Esophagus squamous epithelium (tissue), 5 donors: ENCODE data around the gene CXCL17. TPM values are rescaled to one million over a fixed set of nuclear protein-coding genes. Genes with fewer than 3 reads are reported as not detected.
"Not testable (repeated sequence)": the region's sequence is repeated elsewhere in the genome, so short reads cannot be mapped to it uniquely, and the experiment has no call there.

Source experiments
- DNase-seq: peaks from one replicate; lab custom pipeline; 2025; lab: John Stamatoyannopoulos, UW
- H3K27ac ChIP-seq, 4 donors: fragments of 200-600 bp; sonication (generic); one replicate each; pipeline ENCODE4 v1.5.1; 2016 to 2019; ENCODE audit warnings: mild to moderate bottlenecking in 1 of 4
- H3K27me3 ChIP-seq, 4 donors: fragments of 200-600 bp; sonication (generic); 1 replicate in 3 of 4; 2 replicates in 1 of 4; pipeline versions ENCODE4 v1.5.1 to v1.6.0; 2017 to 2021; ENCODE audit warnings: antibody characterized with exemption in 1 of 4
- H3K36me3 ChIP-seq, 3 donors: fragments of 200-600 bp; sonication (generic); one replicate each; pipeline ENCODE4 v1.5.1; 2016 to 2019
- H3K4me1 ChIP-seq, 3 donors: fragments of 200-600 bp; sonication (generic); one replicate each; pipeline ENCODE4 v1.5.1; 2017 to 2019
- H3K4me3 ChIP-seq, 4 donors: fragments of 200-600 bp; sonication (generic); 1 replicate in 3 of 4; 2 replicates in 1 of 4; pipeline ENCODE4 v1.5.1; 2016 to 2019; ENCODE audit warnings: mild to moderate bottlenecking in 2 of 4, moderate library complexity in 1 of 4
- H3K9me3 ChIP-seq, 3 donors: fragments of 200-600 bp; sonication (generic); one replicate each; pipeline ENCODE4 v1.5.1; 2016 to 2019
- CTCF ChIP-seq, 6 experiments: fragments of 450-650 bp in 4 of 6; fragments of 200-600 bp in 2 of 6; sonication (generic) in 2 of 6; IDR thresholded peaks; one replicate each; pipeline ENCODE4 v1.5.1; 2016 to 2019; ENCODE audit warnings: antibody characterized with exemption in 6 of 6, mild to moderate bottlenecking in 4 of 6, moderate library complexity in 4 of 6
- POLR2A ChIP-seq, 4 donors: fragments of 450-650 bp; IDR thresholded peaks; one replicate each; pipeline ENCODE4 v1.6.1; 2017; ENCODE audit warnings: antibody characterized with exemption in 4 of 4, mild to moderate bottlenecking in 4 of 4, moderate library complexity in 3 of 4
- WGBS, 2 donors: methylation state at CpG; one replicate each; pipeline ENCODE4 v1.1.5; 2018; 5-methylcytosine and 5-hydroxymethylcytosine counted together
- intact Hi-C: fragments of 100-400 bp; cut with DNase I; formaldehyde crosslinking; loops from one replicate; pipeline ENCODE4 v1.15.0; 2022
- total RNA-seq, 4 donors: library from RNA; depleted of rRNA; stranded (reverse); fragments of >200 nt; gene quantifications; one replicate each; pipeline ENCODE4 v1.1.0, GENCODE V29; 2016
- donor health status: DM: yes; HTN: yes; CAD: no.

The CXCL17 gene
- total RNA-seq, 4 donors from 2014 or later, result 19.3 to 97.7 (median 33.8) TPM

- no peak for TF ChIP-seq POLR2A (IDR thresholded peaks at IDR 0.05)
- no peak for TF ChIP-seq CTCF (IDR thresholded peaks at IDR 0.05)
- DNase-seq, result no peak
- peaks cover 0 to 29% (median 0%) of the 10 kb centered on the region in 3 donors for H3K4me1 ChIP-seq
- 66 to 80% methylated on average over 4 to 5 of the region's 5 CpGs for WGBS, 2 donors
- intact Hi-C loops, result no loop called here
- no peak overlapping the region for H3K27ac ChIP-seq
- H3K9me3 ChIP-seq, result no peaks in the 10 kb centered on the region
- H3K36me3 ChIP-seq, result no peaks in the 10 kb centered on the region
- H3K4me3 ChIP-seq, result no peak overlapping the region
- no peaks in the 10 kb centered on the region for H3K27me3 ChIP-seq
Observed at GRCh38 chr19:42465827-42466280, 23.1 kb upstream of the CXCL17 start.

GRCh38 chr19:42461700-42462324 is 19.1 kb upstream of the CXCL17 start:
- H3K27ac ChIP-seq, result peak overlapping the region; percentile 19 to 72 (median 53)
- no peak for TF ChIP-seq POLR2A (IDR thresholded peaks at IDR 0.05)
- no peak for TF ChIP-seq CTCF (IDR thresholded peaks at IDR 0.05)
- no peaks in the 10 kb centered on the region for H3K27me3 ChIP-seq
- H3K9me3 ChIP-seq, result no peaks in the 10 kb centered on the region
- DNase-seq, result no peak
- no peaks in the 10 kb centered on the region for H3K36me3 ChIP-seq
- 63 to 72% methylated on average over 2 to 4 of the region's 4 CpGs for WGBS, 2 donors
- H3K4me3 ChIP-seq, result no peak overlapping the region
- peaks cover 0 to 31% (median 0%) of the 10 kb centered on the region in 3 donors for H3K4me1 ChIP-seq
- intact Hi-C loops, result no loop called here

GRCh38 chr19:42461231-42461630 is 18.5 kb upstream of the CXCL17 start:
- 58 to 84% methylated on average over 6 to 8 of the region's 8 CpGs for WGBS, 2 donors
- H3K27me3 ChIP-seq, H3K9me3 ChIP-seq, DNase-seq, intact Hi-C loops, H3K36me3 ChIP-seq, H3K4me3 ChIP-seq: not testable (repeated sequence)
- peaks cover 0 to 28% (median 0%) of the 10 kb centered on the region in 3 donors for H3K4me1 ChIP-seq
- H3K27ac ChIP-seq, result peak overlapping the region in 3 of 4 donors; percentile 19 to 72 (median 66)

DNA sequence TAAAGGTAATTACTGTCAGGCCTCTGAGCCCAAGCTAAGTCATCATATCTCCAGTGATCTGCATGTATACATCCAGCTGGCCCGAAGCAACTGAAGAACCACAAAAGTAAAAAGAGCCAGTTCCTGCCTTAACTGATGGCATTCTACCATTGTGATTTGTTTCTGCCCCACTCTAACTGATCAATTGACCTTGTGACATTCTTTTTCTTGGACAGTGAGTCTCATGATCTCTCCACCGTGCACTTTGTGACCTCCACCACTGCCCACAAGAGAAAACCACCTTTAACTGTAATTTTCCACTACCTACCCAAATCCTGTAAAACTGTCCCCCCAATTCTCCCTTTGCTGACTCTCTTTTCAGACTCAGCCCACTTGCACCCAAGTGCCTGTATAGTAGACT is 17.2 kb upstream of the CXCL17 start:
- H3K4me1 ChIP-seq, result peaks cover 0 to 39% (median 0%) of the 10 kb centered on the region in 3 donors
- no peak for DNase-seq
- no peaks in the 10 kb centered on the region for H3K9me3 ChIP-seq
- no peaks in the 10 kb centered on the region for H3K36me3 ChIP-seq
- H3K27me3 ChIP-seq, result no peaks in the 10 kb centered on the region
- TF ChIP-seq CTCF (IDR thresholded peaks at IDR 0.05) (no peak), POLR2A (IDR thresholded peaks at IDR 0.05) (no peak)
- 71 to 84% methylated on average over 2 of the region's 2 CpGs for WGBS, 2 donors
- intact Hi-C loops, result loop anchor here (10.0 kb wide), 1 partner anchor 135 kb away; the partner anchor contains the start of gene CEACAM8
- no peak overlapping the region for H3K4me3 ChIP-seq
- no peak overlapping the region for H3K27ac ChIP-seq

- Histone ChIP-seq H3K4me3 (no peak overlapping the region), H3K27me3 (no peaks in the 10 kb centered on the region), H3K27ac (peak overlapping the region in 2 of 4 donors; percentile 52 to 76), H3K4me1 (peaks cover 0 to 25% (median 0%) of the 10 kb centered on the region in 3 donors), H3K9me3 (no peaks in the 10 kb centered on the region), H3K36me3 (no peaks in the 10 kb centered on the region)
- WGBS, 2 donors, result 33% methylated on average over 1 of the region's 1 CpG
- intact Hi-C loops, result loop anchor here (10.0 kb wide), 1 partner anchor 139 kb away; the partner anchor contains the start of gene CEACAM8
- TF ChIP-seq CTCF (IDR thresholded peaks at IDR 0.05) (no peak), POLR2A (IDR thresholded peaks at IDR 0.05) (no peak)
- no peak for DNase-seq
Observed at GRCh38 chr19:42455621-42456081, 12.9 kb upstream of the CXCL17 start.
